ENCODE results near the gene CDKL2.

Gene CDKL2

GRCh38 chr4:75561789-75562188 is 68.5 kb downstream of the CDKL2 start:
- no peak overlapping the region for H3K27ac ChIP-seq
- in situ Hi-C loops (cut with HindIII; ENCODE audit: low pct_ligation_motif_present, low sequenced_read_pairs) = no loop called here
- no peak for TF ChIP-seq CTCF (IDR thresholded peaks at IDR 0.05; ENCODE audit: low read depth, low read length, missing control alignments)
- H3K36me3 ChIP-seq (replicated peaks) = no peaks in the 10 kb centered on the region
- peak; percentile 22 for DNase-seq
- no peaks in the 10 kb centered on the region for H3K27me3 ChIP-seq (replicated peaks)
- H3K4me3 ChIP-seq (ENCODE audit: low read depth, low read length) = no peak overlapping the region

GRCh38 chr4:75557696-75558095 is 72.6 kb downstream of the CDKL2 start:
- Histone ChIP-seq H3K36me3 (replicated peaks) (no peaks in the 10 kb centered on the region), H3K27ac (no peak overlapping the region), H3K27me3 (replicated peaks) (no peaks in the 10 kb centered on the region), H3K4me3 (ENCODE audit: low read depth, low read length) (no peak overlapping the region)
- no peak for DNase-seq
- TF ChIP-seq CTCF (IDR thresholded peaks at IDR 0.05; ENCODE audit: low read depth, low read length, missing control alignments) = no peak
- in situ Hi-C loops (cut with HindIII; ENCODE audit: low pct_ligation_motif_present, low sequenced_read_pairs) = no loop called here

- DNase-seq = peak; percentile 59
- no peak within 1 kb of the TSS for H3K4me3 ChIP-seq (ENCODE audit: low read depth, low read length)
- in situ Hi-C loops (cut with HindIII; ENCODE audit: low pct_ligation_motif_present, low sequenced_read_pairs) = no loop called here
- no peak within 1 kb of the TSS for H3K27ac ChIP-seq
- no peaks in the 10 kb centered on the region for H3K27me3 ChIP-seq (replicated peaks)
- peak; percentile 33 for TF ChIP-seq CTCF (IDR thresholded peaks at IDR 0.05; ENCODE audit: low read depth, low read length, missing control alignments)
- no peaks in the 10 kb centered on the region for H3K36me3 ChIP-seq (replicated peaks)
Observed at GRCh38 chr4:75555294-75556164, 74.8 kb downstream of the CDKL2 start, which contains the start of gene ODAPH. TSS of gene ODAPH (plus strand) at chr4:75556066. CDS start at chr4:75556083, 17 bp downstream.

GRCh38 chr4:75552452-75552851 is 77.9 kb downstream of the CDKL2 start:
- Histone ChIP-seq H3K27ac (no peak overlapping the region), H3K36me3 (replicated peaks) (no peaks in the 10 kb centered on the region), H3K4me3 (ENCODE audit: low read depth, low read length) (no peak overlapping the region), H3K27me3 (replicated peaks) (no peaks in the 10 kb centered on the region)
- in situ Hi-C loops (cut with HindIII; ENCODE audit: low pct_ligation_motif_present, low sequenced_read_pairs) = no loop called here
- TF ChIP-seq CTCF (IDR thresholded peaks at IDR 0.05; ENCODE audit: low read depth, low read length, missing control alignments) = no peak
- DNase-seq = no peak

- Histone ChIP-seq H3K27me3 (replicated peaks) (no peaks in the 10 kb centered on the region), H3K36me3 (replicated peaks) (no peaks in the 10 kb centered on the region), H3K27ac (no peak overlapping the region), H3K4me3 (ENCODE audit: low read depth, low read length) (no peak overlapping the region)
- in situ Hi-C loops (cut with HindIII; ENCODE audit: low pct_ligation_motif_present, low sequenced_read_pairs) = no loop called here
- DNase-seq = no peak
- TF ChIP-seq CTCF (IDR thresholded peaks at IDR 0.05; ENCODE audit: low read depth, low read length, missing control alignments) = no peak
Observed at GRCh38 chr4:75549019-75549418, 81.3 kb downstream of the CDKL2 start.
